ENCODE measurements around the gene COMMD9. TPM values are rescaled to one million over a fixed set of nuclear protein-coding genes. Genes with fewer than 3 reads are reported as not detected.
"Not testable (repeated sequence)": the region's sequence is repeated elsewhere in the genome, so short reads cannot be mapped to it uniquely, and the experiment has no call there.

The COMMD9 gene
- 80.1 and 94.4 TPM in 2 replicates for total RNA-seq (2014; rRNA removed; shearing (Covaris generic))

DNA sequence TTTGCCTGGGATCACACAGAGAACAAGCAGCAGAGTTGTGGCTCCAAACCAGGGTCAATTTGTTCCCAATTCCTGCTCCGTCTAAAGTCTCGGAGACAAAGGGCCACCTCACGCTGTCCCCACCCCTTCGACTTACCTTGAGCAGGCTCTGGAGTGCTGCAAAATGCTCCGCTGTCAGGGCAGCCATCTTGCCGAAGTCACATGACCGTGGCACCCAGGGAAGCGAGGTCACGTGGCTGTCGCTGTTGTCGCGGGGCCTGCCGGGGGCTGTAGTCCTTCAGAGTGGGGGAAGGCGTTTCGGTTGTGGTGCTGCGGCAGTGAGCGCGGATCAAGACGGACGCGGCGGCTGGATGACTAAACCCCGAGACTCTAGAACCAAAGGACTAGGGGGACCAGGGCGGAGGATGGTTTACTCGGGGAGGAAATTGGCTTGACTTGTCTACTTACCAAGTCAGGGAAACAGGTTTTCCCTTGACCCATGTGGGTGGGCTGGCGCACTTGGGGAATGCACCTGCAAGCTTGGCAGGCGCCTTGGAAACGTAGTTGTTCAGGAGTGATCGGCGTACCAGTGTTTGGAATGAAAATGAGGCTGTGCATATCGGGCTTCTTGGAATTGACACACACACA lies at the start of gene COMMD9:
Gene COMMD9, minus strand, starts transcription at position 199 of the 627 bp plus-strand sequence. Its CDS starts 12 bp downstream, at position 187.
- peak; percentile 94 for DNase-seq (ENCODE audit: low read depth)

DNA sequence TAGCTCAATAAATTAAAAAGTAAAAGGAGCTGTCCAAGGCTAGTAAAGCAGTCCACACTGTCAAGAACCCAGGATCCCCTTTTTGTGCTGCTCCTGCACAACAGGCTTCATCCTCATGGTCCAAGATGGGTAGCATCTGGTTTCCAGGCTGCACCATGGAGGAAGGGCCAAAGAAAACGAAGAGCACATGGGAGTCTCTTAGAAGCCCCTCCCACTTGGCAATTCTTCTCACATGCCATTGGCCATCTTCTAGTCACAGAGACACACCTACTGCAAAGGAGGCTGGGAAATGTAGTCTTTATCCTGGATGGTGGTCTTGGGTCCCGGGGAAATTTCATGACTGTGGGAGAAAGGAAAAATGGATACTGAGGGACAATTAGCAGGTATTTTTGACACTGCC lies 44.7 kb upstream of the COMMD9 start:
- DNase-seq (ENCODE audit: low read depth): peak; percentile 56

DNA sequence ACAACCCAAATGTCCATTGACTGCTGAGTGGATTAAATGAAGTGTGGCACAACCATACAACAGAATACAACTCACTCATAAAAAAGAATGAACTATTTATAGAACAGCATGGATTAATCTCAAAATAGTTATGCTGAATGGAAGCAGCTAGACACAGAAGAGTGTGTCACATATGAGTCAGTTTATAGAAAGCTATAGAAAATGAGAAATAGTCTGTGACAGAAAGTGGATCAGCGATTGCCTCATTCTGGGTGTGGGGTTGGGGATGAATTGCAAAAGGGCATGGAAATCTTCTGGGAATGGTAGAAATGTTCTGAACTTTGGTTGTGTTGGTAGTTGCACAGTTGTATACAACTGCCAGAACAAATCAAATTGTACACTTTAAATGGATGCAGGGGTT lies 44.2 kb upstream of the COMMD9 start:
- DNase-seq (ENCODE audit: low read depth): no peak

DNA sequence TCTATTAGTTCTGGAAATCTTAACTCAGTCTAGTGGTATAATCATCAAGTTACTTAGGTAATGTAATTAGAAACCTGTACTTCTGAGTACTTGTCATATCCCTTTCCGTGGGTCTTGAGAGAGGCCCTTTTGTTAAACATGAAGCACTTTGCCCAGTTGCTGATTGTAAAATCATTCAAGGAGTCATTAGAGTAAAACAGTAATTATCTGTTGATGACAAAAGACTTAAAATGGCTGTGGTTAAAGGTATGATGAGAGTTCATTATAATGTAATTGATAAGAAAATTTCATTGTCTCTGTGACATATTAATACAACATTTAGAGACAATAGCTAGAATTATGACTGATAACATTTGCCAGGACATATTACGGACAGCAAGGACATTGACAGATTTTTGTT lies 41.2 kb upstream of the COMMD9 start:
- no peak for DNase-seq (ENCODE audit: low read depth)

DNA sequence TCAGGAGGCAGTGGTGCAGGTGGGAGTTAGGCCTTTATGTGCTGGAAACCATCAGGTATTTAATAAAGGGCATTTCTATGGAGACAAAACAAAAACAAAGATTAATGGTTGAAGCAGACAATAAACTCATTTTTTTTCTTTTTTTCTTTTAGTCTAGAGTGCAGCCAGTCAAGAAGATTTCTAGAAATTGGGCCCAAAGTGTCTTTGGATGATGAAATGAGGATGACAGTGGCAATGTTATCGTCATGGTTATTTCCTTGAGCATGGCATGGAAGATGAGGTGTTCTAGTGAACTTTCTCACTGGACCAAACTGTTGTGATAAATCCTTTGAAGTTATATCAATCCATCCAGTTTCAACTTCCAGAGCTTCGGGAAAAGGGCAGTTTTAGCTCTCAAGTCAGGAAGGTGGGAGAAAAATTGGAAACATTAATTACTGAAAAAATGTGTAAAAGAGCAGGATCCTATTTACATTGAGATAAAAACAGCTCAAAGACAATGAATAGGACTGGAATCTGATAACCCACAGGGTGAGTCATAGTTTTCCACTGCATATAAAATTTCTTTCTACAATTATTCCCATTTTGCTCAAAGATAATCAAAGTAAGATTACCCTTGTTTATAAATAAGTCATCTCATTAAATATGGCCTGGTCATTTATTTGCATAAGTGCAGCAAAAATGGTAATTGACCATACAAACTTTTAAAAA lies 39.9 kb upstream of the COMMD9 start:
- peak; percentile 75 for DNase-seq (ENCODE audit: low read depth)

DNA sequence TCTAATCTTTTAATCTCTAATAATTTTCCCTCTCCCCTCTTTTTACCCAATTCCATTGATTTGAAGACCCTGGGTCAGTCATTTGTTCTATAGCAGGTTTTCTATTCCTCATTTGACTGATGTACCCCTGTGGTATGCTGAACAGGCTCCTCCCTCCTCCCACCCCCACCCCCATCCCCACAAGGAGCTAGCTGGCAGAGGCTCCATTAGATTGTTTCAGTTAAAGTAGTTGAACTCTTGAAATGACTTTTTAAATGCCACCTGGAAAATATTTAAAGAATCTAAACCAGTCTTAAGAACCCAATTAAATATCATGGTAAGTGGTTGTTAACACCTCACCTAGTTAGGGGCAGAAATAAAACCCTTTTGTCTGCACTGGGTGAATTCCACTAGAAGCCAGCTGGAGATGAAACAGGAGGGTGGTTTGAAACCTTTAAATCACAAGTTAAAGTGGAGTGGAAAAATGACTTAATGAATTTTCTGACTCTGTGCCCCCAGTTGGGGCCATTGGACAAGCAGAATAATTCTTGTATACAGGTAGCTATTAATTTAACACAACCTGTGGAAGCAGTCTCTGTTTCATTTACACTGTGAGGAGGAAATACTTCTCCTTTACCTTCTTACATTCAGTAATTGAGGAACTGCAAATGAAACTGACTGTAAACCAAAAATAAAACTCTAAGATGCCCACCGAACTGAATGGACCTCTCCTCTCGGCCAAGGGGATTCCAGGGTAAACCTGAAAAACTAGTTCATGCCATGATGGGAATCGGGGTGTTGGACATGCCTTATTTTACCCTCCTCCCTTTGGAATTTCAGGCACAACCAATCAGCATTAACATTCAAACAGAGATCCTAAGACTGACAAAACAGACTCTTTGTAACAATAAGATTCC lies 37.5 kb upstream of the COMMD9 start:
- DNase-seq (ENCODE audit: low read depth): no peak

DNA sequence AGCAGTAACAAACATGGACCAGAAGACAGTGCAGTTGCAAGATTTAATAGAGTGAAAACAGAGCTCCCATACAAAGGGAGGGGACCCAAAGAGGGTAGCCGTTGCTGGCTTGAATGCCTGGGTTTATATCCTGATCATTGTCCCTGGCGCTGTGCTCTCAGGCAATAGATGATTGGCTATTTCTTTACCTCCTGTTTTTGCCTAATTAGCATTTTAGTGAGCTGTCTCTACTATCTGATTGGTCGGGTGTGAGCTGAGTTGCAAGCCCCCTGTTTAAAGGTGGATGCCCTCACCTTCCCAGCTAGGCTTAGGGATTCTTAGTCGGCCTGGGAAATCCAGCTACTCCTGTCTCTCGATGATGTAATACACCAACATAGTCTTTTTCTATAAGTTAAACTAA lies 36.2 kb upstream of the COMMD9 start:
- DNase-seq (ENCODE audit: low read depth): not testable (repeated sequence)

DNA sequence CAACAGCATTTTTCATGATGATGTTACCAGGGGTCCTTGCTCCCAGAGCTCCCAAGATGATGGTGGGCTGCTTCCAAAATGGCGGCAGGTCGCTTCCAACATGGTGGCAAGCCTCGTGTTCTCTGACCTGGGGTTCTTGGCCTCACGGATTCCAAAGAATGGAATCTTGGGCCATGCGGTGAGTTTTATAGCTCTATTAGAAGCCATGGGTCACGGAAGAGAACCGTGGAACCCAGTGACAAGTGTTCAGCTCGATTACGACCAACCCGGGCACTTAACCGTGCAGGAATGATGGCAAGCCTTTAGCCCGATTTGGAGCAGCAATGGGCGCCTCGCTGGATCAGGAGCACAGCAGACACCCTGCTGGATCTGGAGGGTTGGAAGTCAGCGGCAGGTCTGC lies 35.7 kb upstream of the COMMD9 start:
- not testable (repeated sequence) for DNase-seq (ENCODE audit: low read depth)

DNA sequence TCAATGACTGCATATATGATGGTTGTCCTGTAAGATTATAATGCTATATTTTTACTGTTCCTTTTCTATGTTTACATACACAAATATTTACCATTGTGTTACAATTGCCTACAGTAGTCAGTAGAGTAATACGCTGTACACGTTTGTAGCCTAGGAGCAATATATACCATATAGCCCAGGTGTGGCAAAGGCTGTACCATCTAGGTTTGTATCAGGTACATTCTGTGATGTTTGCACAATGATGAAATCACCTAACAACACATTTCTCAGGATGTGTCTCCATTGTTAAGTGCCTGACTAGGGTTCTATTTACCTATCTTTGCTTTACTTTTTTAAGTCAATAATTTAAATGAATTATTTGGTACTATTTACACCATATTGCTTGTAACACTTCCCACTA lies 28.8 kb upstream of the COMMD9 start:
- DNase-seq (ENCODE audit: low read depth): no peak

DNA sequence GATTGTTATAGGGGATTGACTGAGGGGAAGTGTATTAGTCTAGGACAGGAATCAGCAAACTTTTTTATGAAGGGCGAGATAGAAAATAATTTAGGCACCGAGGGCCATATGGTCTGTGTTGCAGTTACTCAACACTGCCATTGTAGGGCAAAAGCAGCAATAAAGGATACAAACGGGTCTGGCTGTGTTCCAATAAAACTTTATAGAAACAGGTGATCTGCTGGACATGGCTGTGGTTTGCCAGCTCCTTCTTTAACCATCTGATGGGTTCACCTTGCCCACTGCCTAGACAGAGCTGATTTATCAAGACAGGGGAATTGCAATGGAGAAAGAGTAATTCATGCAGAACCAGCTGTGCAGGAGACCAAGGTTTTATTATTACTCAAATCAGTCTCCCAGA lies 26.8 kb upstream of the COMMD9 start:
- no peak for DNase-seq (ENCODE audit: low read depth)

DNA sequence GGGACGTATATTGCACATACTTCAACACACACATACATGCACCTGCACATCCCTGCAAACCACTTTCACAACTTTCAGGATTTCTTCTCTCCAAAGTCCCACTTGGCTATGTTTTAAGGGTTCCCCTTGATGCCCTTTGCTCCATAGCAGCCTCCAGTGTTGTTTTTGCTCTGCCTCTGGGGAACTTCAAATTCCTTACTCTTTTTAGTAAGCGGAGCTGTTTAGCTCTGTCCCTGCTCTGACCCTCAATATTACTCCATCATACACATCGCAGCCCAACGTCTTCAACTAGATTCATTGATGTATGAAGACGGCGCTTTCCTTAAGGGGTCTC lies 25.2 kb upstream of the COMMD9 start:
- no peak for DNase-seq (ENCODE audit: low read depth)

DNA sequence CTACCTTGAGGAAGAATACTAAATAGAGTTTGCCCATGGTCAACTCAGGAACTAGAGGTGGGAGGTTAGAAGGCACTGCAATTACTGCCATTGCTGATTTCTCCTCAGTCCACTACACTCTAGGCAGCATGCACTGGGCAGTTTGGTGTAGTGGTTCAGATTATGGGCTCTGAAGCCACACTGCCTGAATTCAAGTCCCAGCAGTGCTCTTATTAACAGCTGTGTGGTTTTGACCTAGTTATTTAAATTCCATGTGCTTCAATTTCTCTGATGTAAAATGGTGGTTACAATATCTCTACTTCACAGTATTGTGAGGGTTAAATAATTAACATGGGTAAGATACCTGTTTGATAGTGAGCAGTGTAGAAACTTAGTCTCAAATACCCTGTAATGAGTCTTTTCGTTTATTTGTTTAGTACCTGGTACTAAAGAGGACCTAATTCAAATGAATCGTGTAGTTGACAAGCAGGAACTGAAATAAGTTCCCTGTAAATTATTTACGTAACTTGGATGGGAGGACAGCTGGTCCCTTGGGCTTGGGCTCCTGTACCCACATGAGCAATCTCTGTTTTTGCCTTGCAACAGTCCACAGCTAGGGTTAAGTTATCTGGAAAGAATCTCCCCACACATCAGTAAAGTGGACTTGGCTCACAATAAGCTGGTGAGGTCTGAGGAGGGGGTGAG lies 24.7 kb upstream of the COMMD9 start:
- DNase-seq (ENCODE audit: low read depth): no peak

DNA sequence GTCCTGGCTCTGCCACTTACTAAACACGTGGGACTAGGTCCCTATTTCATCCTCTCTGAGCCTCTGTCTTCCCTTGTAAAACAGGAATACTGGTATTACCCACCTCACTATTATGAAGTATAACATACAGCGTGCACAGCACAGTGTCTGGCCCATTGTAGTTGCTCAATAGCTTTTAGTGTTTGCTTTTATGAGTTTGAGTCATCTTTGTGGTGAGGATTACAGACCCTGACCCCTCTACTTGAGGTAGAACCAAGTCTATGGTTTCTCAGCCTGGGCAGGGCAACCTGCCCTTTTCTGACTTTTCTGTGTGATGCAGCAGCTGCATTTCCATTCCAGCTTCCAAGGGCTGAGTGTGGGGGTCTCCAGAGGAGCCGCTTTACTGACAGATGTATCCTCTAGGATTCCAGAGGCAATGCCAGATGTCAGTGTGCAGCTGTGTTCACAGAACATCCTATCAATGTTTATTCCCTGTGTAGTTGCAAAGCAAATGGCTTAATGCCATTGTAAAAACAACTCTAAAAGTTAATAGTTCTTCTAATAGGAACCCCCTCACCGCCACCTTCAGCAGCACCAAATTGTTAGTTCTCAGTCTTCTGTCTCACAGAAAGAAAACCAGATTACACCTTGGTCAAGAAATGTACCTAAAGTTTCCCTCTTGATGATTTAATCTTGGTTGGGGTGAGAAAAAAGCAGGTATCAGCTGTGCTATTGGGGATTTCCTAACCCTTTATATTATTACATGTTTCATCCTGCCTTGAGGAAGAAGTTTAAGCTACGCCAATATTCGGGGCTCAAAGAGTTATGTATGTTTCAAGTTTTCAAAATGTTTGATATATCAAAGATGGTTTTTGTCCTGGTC lies 23.6 kb upstream of the COMMD9 start:
- peak; percentile 94 for DNase-seq (ENCODE audit: low read depth)

DNA sequence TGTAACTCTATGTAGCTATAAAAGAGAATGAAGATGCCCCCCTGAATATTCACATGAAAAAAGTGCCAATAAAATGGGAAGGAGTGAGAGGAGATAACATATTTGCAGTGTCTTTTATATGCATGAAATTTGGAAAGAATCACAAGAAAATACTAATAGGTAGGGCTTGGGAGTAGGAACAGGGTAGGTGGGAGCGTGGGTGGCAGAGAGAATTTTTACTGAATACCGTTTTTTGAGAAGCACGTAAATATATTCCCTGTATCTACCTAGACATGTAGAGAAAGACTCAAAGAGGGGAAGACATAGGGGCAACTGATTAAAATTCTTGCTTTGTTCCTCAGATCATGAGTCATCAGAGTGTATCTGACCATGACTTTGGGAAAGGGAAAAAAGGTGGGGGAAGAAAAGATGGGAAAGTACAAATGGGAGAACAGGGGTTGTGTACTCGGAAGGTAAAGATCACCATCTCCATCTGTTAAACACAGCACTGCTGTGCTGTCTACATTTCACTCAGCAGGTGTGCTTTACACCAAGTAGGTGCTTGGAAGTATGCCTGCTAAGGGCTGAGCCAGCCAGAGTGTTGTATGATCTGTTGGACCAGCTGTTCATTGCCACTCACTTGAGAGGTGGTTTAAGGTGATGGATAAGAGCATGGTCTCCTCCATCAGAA lies 22.8 kb upstream of the COMMD9 start:
- DNase-seq (ENCODE audit: low read depth): peak; percentile 79

DNA sequence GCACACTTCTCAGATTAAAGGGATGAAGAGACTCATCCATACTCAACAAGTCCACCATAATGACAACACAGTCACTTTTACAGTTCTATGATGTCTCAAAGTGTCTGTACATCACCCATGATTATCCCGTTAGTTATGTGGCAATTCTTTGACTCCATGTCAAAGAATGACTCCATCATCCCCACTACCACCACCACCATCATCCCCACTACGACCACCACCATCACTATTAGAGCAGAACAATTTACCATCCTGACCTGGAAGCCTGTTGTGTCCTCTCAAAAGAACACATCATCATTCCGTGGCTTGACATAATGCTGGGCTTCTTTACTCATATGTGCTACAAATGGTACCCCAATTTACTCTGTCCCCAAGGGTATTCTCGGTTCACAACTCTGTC lies 20.6 kb upstream of the COMMD9 start:
- DNase-seq (ENCODE audit: low read depth): no peak

DNA sequence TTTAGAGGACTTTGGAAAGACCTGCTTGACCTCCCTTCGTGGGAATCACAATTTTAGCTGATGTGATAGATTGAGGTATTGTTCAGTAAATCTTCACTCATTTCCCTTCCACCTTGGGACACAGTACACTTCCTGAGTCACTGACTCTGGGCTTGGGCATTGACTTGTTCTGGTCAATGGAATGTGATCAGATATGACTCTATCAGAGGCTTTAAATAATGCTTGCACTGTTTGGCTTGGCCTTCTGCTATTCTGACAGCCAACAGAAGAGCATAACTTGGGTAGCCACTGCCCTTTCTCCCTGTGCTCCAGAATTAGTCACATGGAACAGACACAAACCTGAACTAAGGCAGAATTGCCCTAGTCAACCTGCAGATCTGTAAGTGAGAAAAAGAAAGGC lies 19.4 kb upstream of the COMMD9 start:
- peak; percentile 21 for DNase-seq (ENCODE audit: low read depth)

DNA sequence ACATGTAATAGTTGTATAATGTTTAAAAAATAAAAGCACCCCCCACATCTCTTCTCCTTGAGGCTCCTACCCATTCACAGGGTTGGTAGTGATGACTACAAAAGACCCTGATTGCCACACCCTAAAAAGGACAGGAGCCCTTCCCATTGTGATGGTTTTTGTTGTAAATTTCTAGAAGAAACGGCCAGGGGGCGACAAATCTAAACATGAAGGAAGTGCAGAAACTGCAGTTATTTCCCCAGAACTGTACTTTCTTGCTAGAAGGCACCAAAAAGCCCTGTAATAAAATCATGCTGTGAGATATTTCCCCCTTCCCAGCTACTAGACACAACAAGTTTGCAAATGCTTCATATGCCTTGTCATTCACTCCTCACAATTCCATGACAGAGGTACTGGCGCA lies 17.7 kb upstream of the COMMD9 start:
- DNase-seq (ENCODE audit: low read depth): peak; percentile 60

DNA sequence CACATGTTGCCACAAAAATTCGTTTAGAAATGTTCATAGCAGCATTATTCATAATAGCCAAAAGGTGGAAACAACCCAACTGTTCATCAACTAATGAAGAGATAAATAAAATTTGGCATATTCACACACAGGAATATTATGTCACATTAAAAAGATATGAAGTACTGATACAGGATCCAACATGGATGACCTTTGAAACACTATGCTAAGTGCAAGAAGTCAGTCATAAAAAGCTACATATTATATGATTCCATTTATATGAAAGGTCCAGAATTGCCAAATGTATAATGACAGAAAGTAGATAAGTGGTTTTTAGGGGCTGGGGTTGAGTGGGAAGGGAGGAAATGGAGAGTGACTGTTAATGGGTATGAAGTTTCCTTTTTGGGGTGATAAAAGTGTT lies 15.8 kb upstream of the COMMD9 start:
- no peak for DNase-seq (ENCODE audit: low read depth)

DNA sequence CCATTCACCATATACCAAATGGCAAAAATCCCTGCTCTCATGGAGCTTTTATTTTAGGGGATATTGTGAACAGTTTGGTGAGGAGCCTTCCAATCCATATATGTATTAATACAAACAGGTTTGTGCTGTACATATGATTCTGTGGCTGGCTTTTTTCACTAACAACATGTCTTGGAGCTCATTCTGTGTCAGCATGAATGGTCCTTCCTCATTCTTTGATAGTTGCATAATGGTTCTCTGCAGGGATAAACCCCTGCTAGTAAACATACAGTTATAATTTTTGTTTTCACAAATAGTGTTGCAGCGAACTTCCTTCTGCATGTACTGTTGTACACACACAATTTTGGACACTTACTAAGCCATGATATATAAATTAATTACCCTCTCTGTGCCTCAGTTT lies 15.1 kb upstream of the COMMD9 start:
- no peak for DNase-seq (ENCODE audit: low read depth)

DNA sequence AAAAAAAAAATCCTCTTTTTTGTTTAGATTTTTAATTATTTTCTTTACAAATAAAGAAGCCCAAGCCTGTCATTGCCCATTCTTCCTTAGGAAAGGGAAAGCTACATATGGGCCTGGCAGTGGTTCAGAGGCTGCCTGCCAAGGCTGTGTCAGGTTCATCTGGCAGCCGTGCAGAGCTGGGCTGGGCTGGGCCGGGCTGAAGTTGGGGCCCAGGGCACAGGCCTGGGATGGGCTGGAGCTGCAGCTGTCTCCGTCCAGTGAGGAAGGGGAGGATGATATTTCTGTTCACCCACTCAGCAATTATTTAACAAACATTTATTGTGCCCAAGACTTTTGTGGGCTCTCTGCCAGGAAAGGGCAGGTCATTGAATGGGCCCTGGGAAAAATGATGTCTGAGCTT lies 11.4 kb upstream of the COMMD9 start:
- peak; percentile 27 for DNase-seq (ENCODE audit: low read depth)
